NOMO-1 treated with DMSO at 0.1 percent for 48 hours (cell line): ENCODE measurements around the gene INPP4A.
"Not testable (repeated sequence)": the region's sequence is repeated elsewhere in the genome, so short reads cannot be mapped to it uniquely, and the experiment has no call there.

Source experiments
- DNase-seq: peaks from one replicate; lab custom pipeline; 2025; ENCODE audit not compliant: unreplicated experiment; lab: John Stamatoyannopoulos, UW

The INPP4A gene

GRCh38 chr2:98577313-98577712 lies 132.7 kb downstream of the INPP4A start:
- DNase-seq, result no peak

DNA sequence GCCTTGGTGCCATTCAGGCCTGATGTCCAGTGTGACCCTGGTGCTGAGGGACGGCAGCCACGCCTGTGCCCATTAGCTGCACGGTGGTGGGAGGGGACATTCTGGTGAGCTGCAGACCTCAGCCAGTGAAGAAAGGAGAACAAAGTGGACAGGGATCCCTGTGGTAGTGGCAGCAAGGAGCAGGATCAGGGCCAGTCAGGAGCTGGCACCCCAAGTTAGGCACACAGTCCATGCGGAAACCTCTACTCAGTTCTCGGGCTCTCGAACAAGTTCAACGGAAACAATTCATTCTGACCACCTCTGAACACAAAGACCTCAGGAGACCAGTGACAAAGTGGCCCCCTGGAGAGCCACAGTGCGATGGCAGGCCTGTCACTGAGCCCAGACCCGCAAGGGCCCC lies 133.6 kb downstream of the INPP4A start:
- no peak for DNase-seq

DNA sequence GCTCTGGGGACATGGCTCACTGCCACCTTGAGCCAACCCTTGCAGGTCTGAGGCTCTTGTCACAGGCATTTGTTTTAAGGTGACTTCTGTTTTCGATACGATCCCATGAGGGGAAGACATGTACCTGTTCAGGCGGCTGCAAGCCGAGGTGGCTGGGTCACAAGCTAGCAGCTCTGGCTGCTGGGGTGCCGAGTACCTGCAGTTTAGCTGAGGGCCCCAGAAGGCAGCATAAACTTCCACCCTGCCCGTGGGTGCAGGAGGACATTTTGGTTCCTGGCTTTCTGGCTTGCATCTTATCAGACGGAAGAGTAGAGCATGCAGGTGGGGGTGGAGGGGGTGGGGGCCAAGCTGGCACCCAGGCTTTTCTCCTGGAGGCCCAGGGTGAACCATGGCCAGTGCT lies 135.3 kb downstream of the INPP4A start:
- DNase-seq, result no peak

GRCh38 chr2:98580656-98581284 lies 136.1 kb downstream of the INPP4A start:
- no peak for DNase-seq

DNA sequence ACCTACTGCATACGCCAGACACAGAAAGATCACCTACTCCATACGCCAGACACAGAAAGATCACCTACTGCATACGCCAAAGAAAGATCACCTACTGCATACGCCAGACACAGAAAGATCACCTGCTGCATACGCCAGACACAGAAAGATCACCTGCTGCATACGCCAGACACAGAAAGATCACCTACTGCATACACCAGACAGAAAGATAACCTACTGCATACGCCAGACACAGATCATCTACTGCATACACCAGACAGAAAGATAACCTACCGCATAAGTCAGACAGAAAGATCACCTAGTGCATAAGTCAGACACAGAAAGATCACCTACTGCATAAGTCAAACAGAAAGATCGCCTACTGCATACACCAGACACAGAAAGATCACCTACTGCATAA lies 137.9 kb downstream of the INPP4A start:
- DNase-seq, result no peak

DNA sequence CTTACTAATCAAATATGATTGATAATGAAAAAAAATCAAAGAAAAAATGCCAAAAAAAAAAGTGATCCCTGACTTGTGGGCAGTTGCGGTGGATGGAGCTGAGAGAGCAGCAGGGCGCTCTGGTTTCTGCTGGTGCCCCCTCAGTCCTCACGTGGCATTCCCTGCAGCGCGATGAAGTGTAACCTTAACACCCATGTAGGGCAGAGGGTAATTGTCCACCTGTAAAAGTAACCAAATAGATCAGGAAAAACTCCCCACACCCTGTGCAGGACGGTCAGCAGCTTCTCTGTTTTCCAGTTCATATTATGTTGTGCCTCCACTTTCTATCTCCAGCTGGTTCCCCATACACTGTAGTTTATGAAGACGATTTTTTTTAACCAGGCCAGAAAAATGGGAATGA lies 138.6 kb downstream of the INPP4A start:
- no peak for DNase-seq

GRCh38 chr2:98583816-98584618 lies 139.4 kb downstream of the INPP4A start:
- no peak for DNase-seq

DNA sequence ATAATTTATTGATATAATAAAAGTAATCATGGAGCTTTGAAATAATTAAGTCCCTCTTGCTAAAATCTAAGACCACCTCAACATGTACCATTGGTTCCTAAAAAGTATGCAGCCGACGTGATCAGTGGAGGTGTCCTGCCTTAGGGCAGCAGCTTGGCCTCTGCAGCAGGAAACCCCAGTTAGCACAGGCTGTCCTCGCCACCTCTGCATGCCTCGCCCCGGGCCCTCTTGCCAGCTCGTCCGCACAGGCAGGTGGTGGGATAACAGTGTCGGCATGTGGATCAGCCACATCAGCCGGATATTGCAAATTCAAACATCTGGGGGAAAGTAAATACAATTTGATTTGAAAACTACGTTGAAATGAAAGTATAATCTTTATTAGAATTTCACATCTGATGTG lies 140.7 kb downstream of the INPP4A start:
- DNase-seq, result no peak

DNA sequence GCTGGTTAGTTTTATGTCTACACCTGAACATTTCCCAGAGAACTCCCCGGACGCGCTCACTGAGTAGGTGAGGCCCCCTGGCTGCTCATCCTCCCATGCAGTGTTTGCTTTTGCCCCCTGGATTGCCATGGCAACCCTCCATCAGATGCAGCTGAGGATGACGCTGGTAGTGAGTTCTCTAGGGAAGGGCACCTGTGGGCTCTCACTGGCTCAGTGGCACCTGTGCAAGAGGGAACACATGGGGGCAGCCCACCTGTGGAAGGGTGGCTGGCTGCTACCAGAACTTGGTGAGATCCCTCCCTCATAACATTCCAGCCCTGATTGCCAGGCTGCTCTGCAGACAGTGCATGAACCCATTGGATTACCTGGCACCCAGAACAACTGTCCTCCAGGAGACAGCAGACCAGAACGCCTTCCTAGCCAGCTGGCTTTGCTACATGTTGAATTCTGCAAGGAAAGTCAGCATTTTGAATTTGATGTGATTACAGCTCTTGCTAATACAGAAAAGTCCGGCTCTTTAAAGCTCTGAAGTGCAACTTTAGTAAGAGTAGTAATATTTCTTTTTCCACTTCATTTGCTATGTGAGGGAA lies 142.0 kb downstream of the INPP4A start:
- DNase-seq, result no peak

- DNase-seq, result no peak
Observed at GRCh38 chr2:98588880-98589431, 144.3 kb downstream of the INPP4A start.

GRCh38 chr2:98589489-98589888 lies 144.8 kb downstream of the INPP4A start:
- DNase-seq, result no peak

DNA sequence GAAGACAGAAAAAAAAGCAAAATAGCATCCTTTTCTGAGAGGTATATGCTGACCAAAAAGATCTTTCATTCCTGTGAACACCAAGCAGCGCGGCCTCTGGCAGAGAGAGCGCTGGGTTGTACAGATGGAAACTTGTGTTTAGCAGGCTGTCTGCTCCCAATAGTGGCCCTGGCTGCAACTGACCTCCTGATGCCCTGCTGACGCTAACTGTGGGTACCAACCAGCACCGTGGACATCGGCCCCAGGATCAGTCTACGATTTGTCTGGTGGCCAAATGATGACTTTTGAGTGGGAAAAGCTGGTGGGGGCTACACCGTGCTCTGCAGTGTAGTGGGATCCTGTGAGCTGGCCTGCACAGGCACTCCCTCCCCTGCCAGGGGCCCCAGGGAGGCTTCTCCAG lies 147.9 kb downstream of the INPP4A start:
- no peak for DNase-seq

DNA sequence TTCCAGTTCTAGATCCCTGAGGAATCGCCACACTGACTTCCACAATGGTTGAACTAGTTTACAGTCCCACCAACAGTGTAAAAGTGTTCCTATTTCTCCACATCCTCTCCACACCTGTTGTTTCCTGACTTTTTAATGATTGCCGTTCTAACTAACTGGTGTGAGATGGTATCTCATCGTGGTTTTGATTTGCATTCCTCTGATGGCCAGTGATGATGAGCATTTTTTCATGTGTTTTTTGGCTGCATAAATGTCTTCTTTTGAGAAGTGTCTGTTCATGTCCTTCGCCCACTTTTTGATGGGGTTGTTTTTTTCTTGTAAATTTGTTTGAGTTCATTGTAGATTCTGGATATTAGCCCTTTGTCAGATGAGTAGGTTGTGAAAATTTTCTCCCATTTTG lies 150.0 kb downstream of the INPP4A start:
- DNase-seq, result not testable (repeated sequence)

DNA sequence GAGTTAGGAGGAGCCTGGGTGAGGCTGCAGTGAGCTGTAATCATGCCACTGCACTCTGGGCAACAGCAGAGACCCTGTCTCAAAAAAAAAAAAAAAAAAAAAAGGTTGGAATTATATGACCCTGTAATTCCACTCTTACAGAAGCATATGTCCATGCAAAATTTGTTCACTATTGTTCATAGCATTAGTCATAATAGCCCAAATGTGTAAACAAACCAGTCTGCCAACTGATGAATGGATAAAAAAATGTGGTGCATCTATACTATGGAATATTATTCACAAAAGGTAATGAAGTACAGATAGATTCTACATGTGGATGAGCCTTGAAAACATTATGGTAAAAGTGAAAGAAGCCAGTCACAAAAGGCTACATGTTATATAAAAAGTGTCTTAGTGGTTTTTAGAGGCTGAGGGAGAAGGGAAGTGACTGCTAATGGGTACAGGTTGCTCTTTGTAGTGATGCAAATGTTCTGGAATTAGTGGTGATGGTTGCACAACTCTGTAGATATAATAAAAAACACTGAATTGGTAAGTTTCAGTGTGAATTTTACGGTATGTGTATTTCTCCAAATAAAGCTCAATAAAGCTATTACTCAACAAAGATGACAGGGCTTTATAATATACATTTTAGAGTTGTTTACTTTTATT lies 154.2 kb downstream of the INPP4A start:
- DNase-seq, result no peak

DNA sequence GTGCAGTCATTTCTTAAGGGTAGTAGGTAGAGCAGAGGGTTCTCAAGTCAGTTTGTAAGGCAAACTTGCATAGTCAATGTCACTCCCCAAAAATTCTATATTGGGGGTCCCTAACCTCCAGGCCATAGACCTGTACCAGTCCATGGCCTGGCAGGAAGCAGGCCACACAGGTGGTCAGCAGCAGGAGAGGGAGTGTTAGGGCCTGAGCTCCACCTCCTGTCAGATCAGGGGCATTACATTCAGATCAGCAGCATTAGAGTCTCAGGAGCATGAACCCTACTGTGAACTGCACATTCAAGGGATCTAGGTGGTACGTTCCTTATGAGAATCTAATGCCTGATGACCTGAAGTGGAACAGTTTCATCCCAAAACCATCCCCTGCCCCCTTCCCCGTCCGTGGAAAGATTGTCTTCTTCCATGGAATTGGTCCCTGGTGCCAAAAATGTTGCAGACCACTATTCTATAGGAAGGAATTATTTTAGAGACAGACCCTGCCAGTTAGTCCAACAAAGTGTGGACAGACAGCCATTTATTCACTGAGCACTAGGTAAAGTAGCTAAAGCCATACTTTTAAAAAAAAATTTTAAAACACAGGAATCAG lies 157.0 kb downstream of the INPP4A start:
- DNase-seq, result peak; percentile 25

DNA sequence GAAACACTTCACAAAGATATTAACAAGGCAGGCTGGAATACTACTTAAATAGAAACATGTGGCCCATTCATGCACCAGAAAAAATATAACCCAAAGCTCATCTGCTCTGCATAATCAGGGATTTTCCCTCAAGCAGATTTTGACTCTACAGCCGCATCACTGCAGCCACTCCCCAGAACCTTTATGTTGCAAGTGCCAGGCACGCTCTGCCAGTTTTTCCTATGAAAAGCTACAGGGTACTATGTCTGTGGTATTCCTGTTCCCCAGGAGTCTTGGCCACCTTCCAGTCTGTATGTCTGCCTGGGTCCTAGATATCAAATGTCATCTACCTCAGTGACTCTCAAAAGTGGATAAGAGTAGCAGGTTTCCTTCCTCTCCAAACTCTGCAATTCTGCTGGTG lies 159.9 kb downstream of the INPP4A start:
- no peak for DNase-seq

DNA sequence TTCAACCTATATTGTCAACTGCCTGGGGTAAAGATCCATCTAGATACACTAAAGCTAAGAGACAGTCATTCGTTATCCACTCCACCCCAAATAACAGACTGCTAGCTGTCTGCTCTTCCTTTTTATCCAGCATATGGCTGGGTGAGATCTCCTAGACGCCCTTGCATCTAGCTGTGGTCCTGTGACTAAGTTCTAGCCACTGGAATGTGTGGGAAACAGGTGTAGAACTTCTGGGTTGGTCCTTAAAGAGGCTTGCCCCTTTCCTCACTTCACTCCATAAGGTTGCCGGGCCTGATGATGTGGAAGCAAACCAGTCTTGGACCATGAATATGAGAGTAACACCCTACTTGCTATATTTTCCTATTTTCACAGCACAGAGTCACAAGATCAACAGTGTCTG lies 160.4 kb downstream of the INPP4A start:
- DNase-seq, result no peak

- DNase-seq, result no peak
Observed at GRCh38 chr2:98606431-98606830, 161.8 kb downstream of the INPP4A start.

DNA sequence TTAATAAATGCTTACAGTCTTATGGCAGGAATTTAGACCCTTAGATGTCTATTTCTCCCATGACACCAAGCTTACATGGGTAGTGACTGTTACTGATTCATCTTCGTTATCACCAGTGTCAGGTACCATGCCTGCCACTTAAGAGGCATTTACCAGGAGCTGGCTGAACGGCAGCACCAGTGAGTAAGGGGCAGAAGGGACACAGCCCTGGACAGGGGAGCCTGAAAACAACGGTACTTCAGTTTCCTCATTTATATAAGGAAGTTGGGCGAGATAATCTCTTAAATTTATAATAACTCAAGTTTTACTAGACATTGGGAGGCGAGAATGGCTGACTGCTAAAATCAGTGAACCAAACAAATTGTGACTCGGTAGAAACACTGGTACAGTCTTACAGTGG lies 162.4 kb downstream of the INPP4A start:
- DNase-seq, result peak; percentile 36

- DNase-seq, result no peak
Observed at GRCh38 chr2:98607741-98608115, 163.1 kb downstream of the INPP4A start.
